Uterus (tissue), 2 donors: ENCODE results near the gene IGFN1.

Source experiments
- CTCF ChIP-seq, 4 experiments: fragments of 200-600 bp in 2 of 4; fragments of 450-650 bp in 2 of 4; sonication (generic) in 2 of 4; IDR thresholded peaks; one replicate each; pipeline ENCODE4 v1.5.1; 2016 to 2019; ENCODE audit warnings: antibody characterized with exemption in 4 of 4, mild to moderate bottlenecking in 2 of 4, moderate library complexity in 1 of 4
- POLR2A ChIP-seq, 2 donors: fragments of 450-650 bp; IDR thresholded peaks; one replicate each; pipeline ENCODE4 v1.6.1; 2016; ENCODE audit warnings: antibody characterized with exemption in 2 of 2, mild to moderate bottlenecking in 1 of 2, moderate library complexity in 1 of 2

- no peak for TF ChIP-seq CTCF (IDR thresholded peaks at IDR 0.05)
- TF ChIP-seq POLR2A (IDR thresholded peaks at IDR 0.05): no peak
Observed at GRCh38 chr1:201251851-201252430, 61.3 kb downstream of the IGFN1 start.
